Neural cell (in vitro differentiated cells): Measurements from ENCODE around the gene DLG2.

Experiments used
- CTCF ChIP-seq: fragments of 450-650 bp; IDR thresholded peaks from 2 replicates; pipeline ENCODE4 v1.5.1; 2014; ENCODE audit warnings: antibody characterized with exemption, mild to moderate bottlenecking, moderate library complexity; ENCODE audit not compliant: poor library complexity, severe bottlenecking
- EP300 ChIP-seq: fragments of 450-650 bp; conservative IDR thresholded peaks from 2 replicates; pipeline ENCODE4 v1.6.1; 2014; ENCODE audit warnings: antibody characterized with exemption, mild to moderate bottlenecking, moderate library complexity; ENCODE audit not compliant: poor library complexity, severe bottlenecking
- EZH2 ChIP-seq: fragments of 200-600, 300-800 bp; shearing (Covaris generic), sonication (generic); IDR thresholded peaks from 2 replicates; pipeline ENCODE4 v1.6.1; 2014; ENCODE audit warnings: antibody characterized with exemption, low read length, borderline replicate concordance, mild to moderate bottlenecking; ENCODE audit not compliant: insufficient read depth, poor library complexity, severe bottlenecking
- MXI1 ChIP-seq: fragments of 450-650 bp; conservative IDR thresholded peaks from 2 replicates; pipeline ENCODE4 v1.6.1; 2014; ENCODE audit warnings: antibody characterized with exemption, mild to moderate bottlenecking; ENCODE audit not compliant: poor library complexity, severe bottlenecking
- POLR2AphosphoS5 ChIP-seq: IDR thresholded peaks from 2 replicates; pipeline ENCODE4 v1.6.1; 2012
- RAD21 ChIP-seq: fragments of 450-650 bp; conservative IDR thresholded peaks from 2 replicates; pipeline ENCODE4 v1.6.1; 2014; ENCODE audit warnings: antibody characterized with exemption, mild to moderate bottlenecking, moderate library complexity
- REST ChIP-seq: IDR thresholded peaks from 2 replicates; pipeline ENCODE4 v1.6.1; 2012; ENCODE audit warnings: borderline replicate concordance
- SMC3 ChIP-seq: fragments of 450-650 bp; conservative IDR thresholded peaks from 2 replicates; pipeline ENCODE4 v1.6.1; 2014; ENCODE audit warnings: antibody characterized with exemption, mild to moderate bottlenecking, moderate library complexity; ENCODE audit not compliant: poor library complexity
- TAF1 ChIP-seq: IDR thresholded peaks from 2 replicates; pipeline ENCODE4 v1.6.1; 2012; ENCODE audit warnings: low read depth

- no peak for TF ChIP-seq CTCF
- TF ChIP-seq REST = no peak
- no peak for TF ChIP-seq TAF1
- TF ChIP-seq SMC3 = no peak
- no peak for TF ChIP-seq EZH2
- TF ChIP-seq MXI1 = no peak
- TF ChIP-seq RAD21 = no peak
- TF ChIP-seq POLR2AphosphoS5 = no peak
- no peak for TF ChIP-seq EP300
Measured at GRCh38 chr11:85171648-85172257, 455.4 kb downstream of the DLG2 start.
